H1 (cell line): ENCODE results near the gene ZNF473. TPM values are rescaled to one million over a fixed set of nuclear protein-coding genes. Genes with fewer than 3 reads are reported as not detected.
"Not testable (repeated sequence)": the region's sequence is repeated elsewhere in the genome, so short reads cannot be mapped to it uniquely, and the experiment has no call there.

Experiments
- CTCF ChIA-PET: fragments of 300-600 bp; sonication (Branson Sonifier 250); formaldehyde crosslinking; loops from one replicate; lab custom pipeline; 2021; ENCODE audit not compliant: partially characterized antibody; lab: Charles Lee
- POLR2A ChIA-PET: fragments of 300-600 bp; sonication (Branson Sonifier 250); formaldehyde crosslinking; loops from one replicate; lab custom pipeline; 2021; ENCODE audit warnings: inconsistent platforms; ENCODE audit not compliant: partially characterized antibody; lab: Charles Lee
- DNase-seq, 2 experiments: peaks; one replicate each; pipeline versions ENCODE4 v3.0.0 to v3.0.0-alpha.2; 2010 to 2022; ENCODE audit warnings: low spot score in 2 of 2, low read depth in 1 of 2, mixed read lengths in 1 of 2
- FAIRE-seq: peaks from 2 replicates; lab custom pipeline; 2011; peaks lifted over from hg19 to GRCh38; lab: Jason Lieb, UNC
- H2AFZ ChIP-seq: 2 replicates; pipeline ENCODE4 v1.8.1; 2012; ENCODE audit warnings: low read length, inconsistent platforms
- H2AK5ac ChIP-seq: 2 replicates; pipeline ENCODE4 v1.6.1; 2013; ENCODE audit warnings: low read depth, low read length
- H2BK120ac ChIP-seq: replicated peaks from 2 replicates; pipeline ENCODE3; 2013; ENCODE audit warnings: low read depth, low read length, inconsistent platforms
- H2BK12ac ChIP-seq: 2 replicates; pipeline ENCODE4 v1.6.1; 2013; ENCODE audit warnings: low read depth, low read length
- H2BK15ac ChIP-seq: 2 replicates; pipeline ENCODE4 v1.6.1; 2013; ENCODE audit warnings: low read length
- H2BK20ac ChIP-seq: 2 replicates; pipeline ENCODE4 v1.6.1; 2013; ENCODE audit warnings: low read length
- H2BK5ac ChIP-seq: 2 replicates; pipeline ENCODE4 v1.6.1; 2013; ENCODE audit warnings: low read depth, low read length
- H3K14ac ChIP-seq: 2 replicates; pipeline ENCODE4 v1.6.1; 2013; ENCODE audit warnings: inconsistent platforms; ENCODE audit not compliant: insufficient read length
- H3K18ac ChIP-seq: 2 replicates; pipeline ENCODE4 v1.6.1; 2013; ENCODE audit warnings: low read length; ENCODE audit errors: extremely low read depth
- H3K23ac ChIP-seq: 2 replicates; pipeline ENCODE4 v1.6.1; 2013; ENCODE audit warnings: inconsistent platforms; ENCODE audit not compliant: insufficient read length
- H3K23me2 ChIP-seq: 2 replicates; pipeline ENCODE4 v1.6.1; 2013; ENCODE audit warnings: low read depth, low read length
- H3K27ac ChIP-seq: 2 replicates; pipeline ENCODE4 v1.6.1; 2011; ENCODE audit warnings: low read depth, low read length, inconsistent platforms
- H3K27me3 ChIP-seq, 4 experiments: replicated peaks in 1 of 4; 1 replicate in 1 of 4; 2 replicates in 3 of 4; pipeline versions ENCODE4 v1.6.1 to v1.8.1; 2011 to 2013; ENCODE audit warnings: low read length in 3 of 4, mild to moderate bottlenecking in 3 of 4, inconsistent platforms in 2 of 4, mixed read lengths in 2 of 4, moderate library complexity in 1 of 4; ENCODE audit not compliant: control insufficient read depth in 3 of 4, insufficient read depth in 3 of 4; ENCODE audit errors: extremely low read depth in 1 of 4
- H3K36me3 ChIP-seq, 4 experiments: 2 replicates each; pipeline versions ENCODE4 v1.6.1 to v1.8.1; 2011 to 2013; ENCODE audit warnings: mild to moderate bottlenecking in 4 of 4, low read length in 3 of 4, moderate library complexity in 2 of 4, control low read depth in 1 of 4, inconsistent platforms in 1 of 4; ENCODE audit not compliant: insufficient read depth in 4 of 4, control insufficient read depth in 2 of 4
- H3K4ac ChIP-seq: replicated peaks from 2 replicates; pipeline ENCODE3; 2013; ENCODE audit warnings: low read length, low read depth, mixed read lengths, inconsistent platforms; ENCODE audit not compliant: insufficient read length
- H3K4me1 ChIP-seq, 4 experiments: replicated peaks in 1 of 4; 1 replicate in 1 of 4; 2 replicates in 3 of 4; pipeline versions ENCODE4 v1.6.1 to v1.8.1; 2011 to 2013; ENCODE audit warnings: low read length in 3 of 4, inconsistent platforms in 2 of 4, mixed read lengths in 1 of 4; ENCODE audit not compliant: insufficient read depth in 4 of 4, control insufficient read depth in 3 of 4
- H3K4me2 ChIP-seq, 2 experiments: 2 replicates each; pipeline versions ENCODE4 v1.6.1 to v1.8.1; 2011 to 2013; ENCODE audit warnings: low read depth in 2 of 2, low read length in 2 of 2, control low read depth in 1 of 2, inconsistent platforms in 1 of 2, mild to moderate bottlenecking in 1 of 2; ENCODE audit not compliant: insufficient read depth in 1 of 2
- H3K4me3 ChIP-seq, 4 experiments: fragments of 200-600, 300-600 bp in 1 of 4; sonication (generic), shearing (Covaris generic), sonication (Bioruptor Twin) in 1 of 4; 2 replicates each; pipeline versions ENCODE4 v1.5.1 to v1.8.1; 2011 to 2016; ENCODE audit warnings: low read length in 4 of 4, low read depth in 3 of 4, control low read depth in 2 of 4, inconsistent platforms in 2 of 4, mild to moderate bottlenecking in 2 of 4, mixed read lengths in 1 of 4, moderate library complexity in 1 of 4; ENCODE audit not compliant: insufficient read depth in 2 of 4; ENCODE audit errors: extremely low read depth in 1 of 4
- H3K56ac ChIP-seq: replicated peaks from 2 replicates; pipeline ENCODE3; 2013; ENCODE audit warnings: low read depth, mild to moderate bottlenecking, mixed read lengths, low read length, inconsistent platforms; ENCODE audit not compliant: insufficient read length
- H3K79me1 ChIP-seq: 2 replicates; pipeline ENCODE4 v1.6.1; 2013; ENCODE audit warnings: low read depth, low read length, control low read depth
- H3K79me2 ChIP-seq, 2 experiments: 2 replicates each; pipeline versions ENCODE4 v1.6.1 to v1.8.1; 2012 to 2013; ENCODE audit warnings: low read length in 2 of 2, mild to moderate bottlenecking in 2 of 2, inconsistent platforms in 1 of 2; ENCODE audit not compliant: insufficient read depth in 2 of 2, control insufficient read depth in 1 of 2
- H3K9ac ChIP-seq, 4 experiments: replicated peaks in 1 of 4; 1 replicate in 1 of 4; 2 replicates in 3 of 4; pipeline versions ENCODE4 v1.6.1 to v1.8.1; 2011 to 2013; ENCODE audit warnings: low read depth in 3 of 4, low read length in 3 of 4, control low read depth in 2 of 4, mild to moderate bottlenecking in 2 of 4, moderate library complexity in 2 of 4, inconsistent platforms in 1 of 4; ENCODE audit errors: extremely low read depth in 1 of 4
- H3K9me3 ChIP-seq, 2 experiments: 2 replicates each; pipeline versions ENCODE4 v1.6.1 to v1.8.1; 2012 to 2013; ENCODE audit warnings: mild to moderate bottlenecking in 2 of 2, moderate library complexity in 2 of 2, control low read depth in 1 of 2, inconsistent platforms in 1 of 2, low read depth in 1 of 2, low read length in 1 of 2, mixed read lengths in 1 of 2; ENCODE audit not compliant: insufficient read depth in 2 of 2
- H4K20me1 ChIP-seq, 2 experiments: replicated peaks in 1 of 2; 2 replicates each; pipeline versions ENCODE3 to v1.8.1; 2011 to 2013; ENCODE audit warnings: inconsistent platforms in 2 of 2, low read length in 2 of 2, mild to moderate bottlenecking in 1 of 2; ENCODE audit not compliant: insufficient read depth in 2 of 2, control insufficient read depth in 1 of 2
- H4K5ac ChIP-seq: 2 replicates; pipeline ENCODE4 v1.6.1; 2013; ENCODE audit warnings: low read length, low read depth, mixed read lengths, inconsistent platforms; ENCODE audit not compliant: insufficient read length
- H4K8ac ChIP-seq: 2 replicates; pipeline ENCODE4 v1.8.0; 2013; ENCODE audit warnings: mild to moderate bottlenecking, moderate library complexity, low read length, inconsistent platforms; ENCODE audit not compliant: insufficient read depth; ENCODE audit errors: extremely low read depth
- H4K91ac ChIP-seq: replicated peaks from 2 replicates; pipeline ENCODE3; 2013; ENCODE audit warnings: low read length, mixed read lengths, inconsistent platforms; ENCODE audit not compliant: insufficient read length
- WGBS, 2 experiments: shearing (Covaris generic) in 1 of 2; methylation state at CpG; one replicate each; pipeline versions ENCODE4 v1.1.6 to v1.1.7; 2013 to 2015; ENCODE audit warnings: low lambda C conversion rate in 2 of 2, mixed read lengths in 2 of 2, inconsistent platforms in 1 of 2, low coverage in 1 of 2, missing lambda C conversion rate in 1 of 2; ENCODE audit not compliant: insufficient replicate concordance in 2 of 2, insufficient coverage in 1 of 2, insufficient read length in 1 of 2; ENCODE audit errors: extremely low coverage in 1 of 2, missing lambda C conversion rate in 1 of 2; 5-methylcytosine and 5-hydroxymethylcytosine counted together
- polyA plus RNA-seq, 7 experiments: library from polyadenylated mRNA; depleted of rRNA in 3 of 7; stranded (reverse) in 5 of 7; unstranded in 2 of 7; fragments of >200 nt in 5 of 7; fragments of 200-250 nt in 2 of 7; gene quantifications; 1 replicate in 5 of 7; 2 replicates in 1 of 7; 4 replicates in 1 of 7; pipeline versions ENCODE4 v1.2.1 to v1.2.3, GENCODE V29; 2011 to 2013; ENCODE audit warnings: missing spikeins in 2 of 7, mixed read lengths in 2 of 7
- total RNA-seq: library from RNA; stranded (reverse); fragmentation: NEBNext Ultra II Directional; extraction: Animal tissue kit (Norgen Biotek cat#: 25700); gene quantifications from 2 replicates; pipeline ENCODE4 v1.2.1, GENCODE V29; 2021

Gene ZNF473
- total and polyA plus RNA-seq, 2 of the 8 experiments (the other 6 are each of a cell fraction or from before 2014, with no cell fraction given), result 5.2 to 11.7 TPM

DNA sequence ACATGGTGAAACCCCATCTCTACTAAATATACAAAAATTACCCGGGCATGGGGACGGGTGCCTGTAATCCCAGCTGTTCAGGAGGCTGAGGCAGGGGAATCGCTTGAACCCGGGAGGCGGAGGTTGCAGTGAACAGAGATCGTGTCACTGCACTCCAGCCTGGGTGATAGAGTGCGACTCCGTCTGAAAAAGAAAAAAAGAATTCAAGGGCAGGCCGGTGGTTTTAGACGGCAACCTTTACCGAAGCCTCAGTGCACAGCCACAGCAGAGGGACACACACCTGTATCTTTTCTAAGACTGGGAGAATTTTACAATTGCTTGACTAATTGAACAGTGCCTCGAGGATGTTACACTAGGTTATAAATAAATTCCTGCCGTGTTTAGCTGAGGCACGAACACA lies 73.9 kb downstream of the ZNF473 start:
- H2BK120ac ChIP-seq, H3K9ac ChIP-seq, H3K4me2 ChIP-seq, H3K36me3 ChIP-seq, CTCF ChIA-PET, H3K18ac ChIP-seq, H2BK5ac ChIP-seq, H2BK12ac ChIP-seq, H4K20me1 ChIP-seq, H3K14ac ChIP-seq, POLR2A ChIA-PET, H3K4ac ChIP-seq, H2BK15ac ChIP-seq, H3K79me2 ChIP-seq, H2BK20ac ChIP-seq, H4K8ac ChIP-seq, H4K5ac ChIP-seq, H3K23me2 ChIP-seq, H3K56ac ChIP-seq, H3K27me3 ChIP-seq, FAIRE-seq, DNase-seq, H2AK5ac ChIP-seq, H3K27ac ChIP-seq, H3K4me3 ChIP-seq, H3K79me1 ChIP-seq, H4K91ac ChIP-seq, H2AFZ ChIP-seq, H3K9me3 ChIP-seq, H3K4me1 ChIP-seq, H3K23ac ChIP-seq: not testable (repeated sequence)
- whole genome bisulfite sequencing, 2 experiments, result 92% methylated on average over 9 of the region's 14 CpGs; no CpG with 5 or more reads in 1 of the 2 experiments

GRCh38 chr19:50100946-50101345 lies 75.1 kb downstream of the ZNF473 start:
- H2BK12ac ChIP-seq, H4K8ac ChIP-seq, H4K91ac ChIP-seq, H2BK20ac ChIP-seq, H3K14ac ChIP-seq, H3K27ac ChIP-seq, POLR2A ChIA-PET, H3K4ac ChIP-seq, H2AK5ac ChIP-seq, H3K4me2 ChIP-seq, H3K79me2 ChIP-seq, H2AFZ ChIP-seq, H3K9ac ChIP-seq, H4K5ac ChIP-seq, H3K23ac ChIP-seq, H2BK15ac ChIP-seq, H3K27me3 ChIP-seq, H4K20me1 ChIP-seq, H3K18ac ChIP-seq, H3K9me3 ChIP-seq, H3K4me1 ChIP-seq, FAIRE-seq, H3K79me1 ChIP-seq, H3K36me3 ChIP-seq, H2BK120ac ChIP-seq, H3K56ac ChIP-seq, H2BK5ac ChIP-seq, H3K4me3 ChIP-seq, DNase-seq, CTCF ChIA-PET, H3K23me2 ChIP-seq: not testable (repeated sequence)
- no CpG with 5 or more reads among the region's 13 CpGs for WGBS, 2 experiments
